HEK293 (cell line): ENCODE measurements around the gene DYNLT2B.

Experiments used
- CTCF ChIA-PET: fragments of 350-600 bp; formaldehyde crosslinking; extraction: SDS; loops from one replicate; lab custom pipeline; 2021; ENCODE audit warnings: antibody characterized with exemption; lab: Yijun Ruan, JAX
- POLR2A ChIA-PET: fragments of 300-600 bp; formaldehyde crosslinking; extraction: SDS; loops from one replicate; lab custom pipeline; 2020; ENCODE audit warnings: antibody characterized with exemption, inconsistent platforms; lab: Yijun Ruan, JAX
- H3K27ac ChIP-seq: fragments of 200-500 bp; sonication (Bioruptor generic); 2 replicates; pipeline ENCODE4 v1.5.1; 2014; ENCODE audit warnings: low read depth, low read length, control low read depth, inconsistent platforms; ENCODE audit errors: extremely low read depth
- H3K36me3 ChIP-seq, 2 experiments: fragments of 200-500 bp in 1 of 2; sonication (Bioruptor generic) in 1 of 2; 1 replicate in 1 of 2; 2 replicates in 1 of 2; pipeline ENCODE4 v1.5.1; 2014 to 2017; ENCODE audit warnings: inconsistent platforms in 2 of 2, low read length in 2 of 2; ENCODE audit not compliant: control insufficient read depth in 2 of 2, insufficient read depth in 1 of 2
- H3K4me1 ChIP-seq: fragments of 200-500 bp; sonication (Bioruptor generic); 2 replicates; pipeline ENCODE4 v1.5.1; 2014; ENCODE audit warnings: mild to moderate bottlenecking, low read length, inconsistent platforms; ENCODE audit not compliant: control insufficient read depth, insufficient read depth
- H3K4me3 ChIP-seq: 2 replicates; pipeline ENCODE4 v1.5.1; 2011; ENCODE audit warnings: low read depth, mild to moderate bottlenecking, control low read depth, low read length, moderate library complexity
- H3K9me3 ChIP-seq: fragments of 200-500 bp; sonication (Bioruptor generic); 2 replicates; pipeline ENCODE4 v1.5.1; 2014; ENCODE audit warnings: low read depth, low read length, inconsistent platforms; ENCODE audit not compliant: control insufficient read depth, insufficient read depth
- BCL11A ChIP-seq: fragments of 450-650 bp; formaldehyde crosslinking; IDR thresholded peaks from 2 replicates; pipeline ENCODE4 v1.5.1; 2016; ENCODE audit warnings: low read depth, missing biosample characterization, missing genetic modification characterization
- MYNN ChIP-seq: fragments of 450-650 bp; formaldehyde crosslinking; IDR thresholded peaks from 2 replicates; pipeline ENCODE4 v1.5.1; 2016; ENCODE audit warnings: missing biosample characterization, missing genetic modification characterization, borderline replicate concordance
- OSR2 ChIP-seq: fragments of 450-650 bp; formaldehyde crosslinking; IDR thresholded peaks from 2 replicates; pipeline ENCODE4 v1.5.1; 2016; ENCODE audit warnings: missing biosample characterization, missing genetic modification characterization
- ZNF138 ChIP-seq: fragments of 450-650 bp; formaldehyde crosslinking; IDR thresholded peaks from 2 replicates; pipeline ENCODE4 v1.5.1; 2016; ENCODE audit warnings: missing biosample characterization, missing genetic modification characterization, borderline replicate concordance
- ZNF16 ChIP-seq: fragments of 450-650 bp; formaldehyde crosslinking; IDR thresholded peaks from 2 replicates; pipeline ENCODE4 v1.5.1; 2016; ENCODE audit warnings: low read depth, missing biosample characterization, missing genetic modification characterization
- ZNF23 ChIP-seq: fragments of 450-650 bp; formaldehyde crosslinking; IDR thresholded peaks from 2 replicates; pipeline ENCODE4 v1.5.1; 2016; ENCODE audit warnings: missing biosample characterization, missing genetic modification characterization, borderline replicate concordance
- ZNF280C ChIP-seq: fragments of 450-650 bp; formaldehyde crosslinking; IDR thresholded peaks from 2 replicates; pipeline ENCODE4 v1.5.1; 2016; ENCODE audit warnings: missing biosample characterization, missing genetic modification characterization
- ZNF473 ChIP-seq: fragments of 450-650 bp; formaldehyde crosslinking; IDR thresholded peaks from 2 replicates; pipeline ENCODE4 v1.5.1; 2017; ENCODE audit warnings: missing biosample characterization, missing genetic modification characterization
- ZNF501 ChIP-seq: fragments of 450-650 bp; formaldehyde crosslinking; IDR thresholded peaks from 2 replicates; pipeline ENCODE4 v1.5.1; 2016; ENCODE audit warnings: missing biosample characterization, missing genetic modification characterization
- ZNF521 ChIP-seq: fragments of 450-650 bp; formaldehyde crosslinking; IDR thresholded peaks from 2 replicates; pipeline ENCODE4 v1.5.1; 2017; ENCODE audit warnings: missing biosample characterization, mild to moderate bottlenecking, missing genetic modification characterization
- ZNF544 ChIP-seq: fragments of 450-650 bp; formaldehyde crosslinking; IDR thresholded peaks from 2 replicates; pipeline ENCODE4 v1.5.0; 2017; ENCODE audit warnings: missing biosample characterization, missing genetic modification characterization
- ZNF600 ChIP-seq: fragments of 450-650 bp; formaldehyde crosslinking; IDR thresholded peaks from 2 replicates; pipeline ENCODE4 v1.5.1; 2016; ENCODE audit warnings: missing biosample characterization, missing genetic modification characterization
- ZNF658 ChIP-seq: fragments of 450-650 bp; formaldehyde crosslinking; IDR thresholded peaks from 2 replicates; pipeline ENCODE4; 2016; ENCODE audit warnings: missing biosample characterization, missing genetic modification characterization
- ZNF664 ChIP-seq: fragments of 450-650 bp; formaldehyde crosslinking; IDR thresholded peaks from 2 replicates; pipeline ENCODE4 v1.5.1; 2016; ENCODE audit warnings: missing biosample characterization, missing genetic modification characterization
- ZNF677 ChIP-seq: fragments of 450-650 bp; IDR thresholded peaks from 2 replicates; pipeline ENCODE4 v1.5.0; 2018; ENCODE audit warnings: missing biosample characterization, mild to moderate bottlenecking, missing genetic modification characterization, moderate library complexity
- ZNF792 ChIP-seq: fragments of 450-650 bp; formaldehyde crosslinking; IDR thresholded peaks from 2 replicates; pipeline ENCODE4 v1.5.1; 2016; ENCODE audit warnings: missing biosample characterization, missing genetic modification characterization
- TF ChIP-seq, protein P1 (sequence below): fragments of 450-650 bp; formaldehyde crosslinking; IDR thresholded peaks from 2 replicates; pipeline ENCODE4 v1.5.1; 2017; ENCODE audit warnings: missing biosample characterization, missing genetic modification characterization

Gene DYNLT2B

DNA sequence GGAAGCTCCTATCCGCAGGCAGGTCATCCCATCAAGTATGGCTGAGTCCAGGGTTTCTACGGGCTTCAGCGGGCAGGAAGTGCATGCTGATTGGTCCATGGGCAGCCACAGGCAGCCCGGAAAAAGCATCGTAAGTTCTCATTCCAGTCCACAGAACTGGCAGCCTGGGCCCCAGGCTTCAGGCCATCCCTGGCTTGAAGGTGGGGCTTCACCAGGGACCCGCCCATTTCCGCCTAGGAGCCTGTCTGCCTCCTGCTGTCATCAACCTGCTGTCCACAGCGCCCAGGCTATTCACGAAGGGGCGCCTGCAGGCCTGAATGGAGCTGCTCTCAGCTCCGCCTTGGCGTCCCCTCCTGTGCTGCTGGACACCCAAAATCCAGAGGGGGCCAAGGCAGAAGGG, 44.4 kb downstream of the DYNLT2B start:
- no peak for TF ChIP-seq ZNF280C (tag by site-specific recombination)
- ChIA-PET POLR2A (no interaction called here), CTCF (interaction anchor here (1.0 kb wide), 1 partner anchor 15 kb away, joined by 3 read pairs; no protein-coding TSS in a partner anchor)
- Histone ChIP-seq H3K36me3 (peaks cover 0 to 42% of the 10 kb centered on the region in 2 experiments; a peak in 2 of 3 replicates), H3K4me3 (no peak overlapping the region), H3K4me1 (no peaks in the 10 kb centered on the region), H3K9me3 (no peaks in the 10 kb centered on the region), H3K27ac (no peak overlapping the region)

DNA sequence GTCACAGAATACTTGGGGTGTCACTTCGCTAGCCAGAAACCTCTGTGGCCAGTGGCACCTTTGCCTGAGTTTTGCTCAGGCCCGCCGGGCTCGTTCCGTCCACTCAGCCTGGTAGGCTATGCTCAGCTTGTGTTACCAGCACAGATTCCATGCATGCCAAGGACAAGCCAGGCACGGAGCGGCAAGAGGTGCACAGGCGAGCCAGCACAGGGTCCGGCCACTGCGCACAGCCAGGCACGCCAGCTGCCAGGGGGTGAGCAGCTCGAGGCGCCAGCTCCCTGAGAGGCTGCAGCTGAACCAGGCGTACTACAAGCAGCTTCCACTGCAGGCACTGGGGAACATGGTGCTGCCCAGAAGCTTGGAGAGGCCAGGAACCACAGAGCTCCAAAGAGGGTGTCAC, 45.2 kb downstream of the DYNLT2B start:
- no peaks in the 10 kb centered on the region for H3K4me1 ChIP-seq
- H3K4me3 ChIP-seq: no peak overlapping the region
- ChIA-PET POLR2A (no interaction called here), CTCF (interaction anchor here (1.0 kb wide), 1 partner anchor 14 kb away, joined by 3 read pairs; no protein-coding TSS in a partner anchor)
- TF ChIP-seq ZNF600 (tag by site-specific recombination) (no peak), ZNF544 (no peak), ZNF23 (no peak), ZNF677 (no peak), ZNF138 (tag by site-specific recombination) (no peak), ZNF16 (no peak), ZNF473 (tag by site-specific recombination) (no peak), ZNF658 (tag by site-specific recombination) (no peak)
- H3K27ac ChIP-seq: no peak overlapping the region
- no peaks in the 10 kb centered on the region for H3K9me3 ChIP-seq
- H3K36me3 ChIP-seq: peaks cover 0 to 42% of the 10 kb centered on the region in 2 experiments; a peak in 2 of 3 replicates

DNA sequence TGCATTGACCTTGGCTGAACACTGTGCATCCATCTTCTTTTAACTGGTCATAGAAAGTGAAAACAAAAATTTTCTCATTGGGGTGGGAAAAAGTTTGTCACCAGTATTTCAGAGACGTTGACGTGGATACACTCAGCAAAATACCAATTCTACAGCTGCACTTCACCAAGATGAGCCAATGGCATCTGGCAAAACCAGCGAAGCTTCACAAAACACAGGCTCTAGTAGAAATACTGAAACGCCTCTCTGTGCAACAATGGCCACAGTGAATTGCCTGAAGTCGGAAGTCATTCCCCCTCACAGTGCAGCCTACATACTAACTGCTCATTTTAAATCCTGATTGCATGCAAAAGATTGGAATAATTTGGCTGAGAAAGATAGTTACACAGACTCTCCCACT, 47.5 kb downstream of the DYNLT2B start:
- CTCF ChIA-PET: no interaction called here
- POLR2A ChIA-PET: no interaction called here
- H3K9me3 ChIP-seq: no peaks in the 10 kb centered on the region
- TF ChIP-seq, protein P1, sequence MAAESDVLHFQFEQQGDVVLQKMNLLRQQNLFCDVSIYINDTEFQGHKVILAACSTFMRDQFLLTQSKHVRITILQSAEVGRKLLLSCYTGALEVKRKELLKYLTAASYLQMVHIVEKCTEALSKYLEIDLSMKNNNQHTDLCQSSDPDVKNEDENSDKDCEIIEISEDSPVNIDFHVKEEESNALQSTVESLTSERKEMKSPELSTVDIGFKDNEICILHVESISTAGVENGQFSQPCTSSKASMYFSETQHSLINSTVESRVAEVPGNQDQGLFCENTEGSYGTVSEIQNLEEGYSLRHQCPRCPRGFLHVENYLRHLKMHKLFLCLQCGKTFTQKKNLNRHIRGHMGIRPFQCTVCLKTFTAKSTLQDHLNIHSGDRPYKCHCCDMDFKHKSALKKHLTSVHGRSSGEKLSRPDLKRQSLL: no peak
- TF ChIP-seq ZNF664 (tag by site-specific recombination) (no peak), ZNF501 (tag by site-specific recombination) (no peak), ZNF521 (tag by site-specific recombination) (no peak), ZNF792 (tag by site-specific recombination) (no peak), OSR2 (no peak), BCL11A (tag by site-specific recombination) (no peak), MYNN (tag by site-specific recombination) (no peak)
- TF ChIP-seq, all 188 proteins: peak for 0
- H3K4me1 ChIP-seq: no peaks in the 10 kb centered on the region
- peaks cover 0 to 54% of the 10 kb centered on the region in 2 experiments; a peak in 2 of 3 replicates for H3K36me3 ChIP-seq
- H3K27ac ChIP-seq: no peak overlapping the region
- H3K4me3 ChIP-seq: no peak overlapping the region
